ENCODE data around the gene MRFAP1.
"Not testable (repeated sequence)": the region's sequence is repeated elsewhere in the genome, so short reads cannot be mapped to it uniquely, and the experiment has no call there.

Gene MRFAP1

DNA sequence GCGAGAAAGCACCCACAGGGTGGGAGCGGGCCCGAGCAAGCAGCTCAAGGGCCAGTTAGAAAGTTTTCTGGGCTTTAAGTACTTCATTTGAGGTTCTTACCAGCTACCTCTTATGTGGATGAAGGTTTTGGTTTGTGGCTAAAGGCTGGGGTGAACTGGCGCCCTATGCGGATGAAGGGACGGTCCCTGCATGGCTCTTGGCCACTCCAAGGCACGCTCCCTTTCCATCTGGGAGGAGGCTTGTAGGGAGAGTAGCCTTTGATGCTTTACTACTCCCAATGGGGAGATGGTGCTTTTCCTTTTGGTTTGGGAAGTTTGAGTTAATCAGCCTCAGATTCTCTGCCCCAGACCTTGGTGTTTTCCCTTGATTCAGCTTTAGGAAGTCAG, 17.7 kb downstream of the MRFAP1 start:
- TF ChIP-seq GATA1 (IDR thresholded peaks at IDR 0.05; ENCODE audit: low read depth, low read length) (no peak), POLR2A (IDR thresholded peaks at IDR 0.05; ENCODE audit: low read length) (no peak)
- DNase-seq: no peak

DNA sequence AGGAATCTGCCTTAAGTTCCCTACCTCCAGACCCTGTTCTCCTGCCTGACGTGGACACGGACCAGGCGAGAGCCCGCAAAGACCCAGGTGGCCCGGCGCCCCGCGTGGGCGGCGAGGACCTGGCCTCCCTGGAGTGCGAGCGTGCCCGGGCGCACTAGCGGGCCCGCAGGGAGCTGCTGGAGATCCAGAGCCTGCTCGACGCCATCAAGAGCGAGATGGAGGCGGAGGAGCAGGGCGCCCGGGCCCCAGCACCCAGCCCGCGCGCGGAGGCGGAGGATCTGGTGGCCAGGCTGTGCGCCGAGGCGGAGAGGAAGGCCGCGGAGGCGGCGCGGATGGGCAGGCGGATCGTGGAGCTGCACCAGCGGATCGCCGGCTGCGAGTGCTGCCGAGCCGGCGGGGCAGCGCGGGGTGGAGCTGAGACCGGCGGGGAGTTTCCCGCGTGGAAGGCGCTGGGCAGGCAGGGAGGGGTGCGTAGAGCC, 18.2 kb downstream of the MRFAP1 start:
- DNase-seq: peak; percentile 17 to 26
- TF ChIP-seq GATA1 (IDR thresholded peaks at IDR 0.05; ENCODE audit: low read depth, low read length): no peak
- no peak for TF ChIP-seq POLR2A (IDR thresholded peaks at IDR 0.05; ENCODE audit: low read length)

DNA sequence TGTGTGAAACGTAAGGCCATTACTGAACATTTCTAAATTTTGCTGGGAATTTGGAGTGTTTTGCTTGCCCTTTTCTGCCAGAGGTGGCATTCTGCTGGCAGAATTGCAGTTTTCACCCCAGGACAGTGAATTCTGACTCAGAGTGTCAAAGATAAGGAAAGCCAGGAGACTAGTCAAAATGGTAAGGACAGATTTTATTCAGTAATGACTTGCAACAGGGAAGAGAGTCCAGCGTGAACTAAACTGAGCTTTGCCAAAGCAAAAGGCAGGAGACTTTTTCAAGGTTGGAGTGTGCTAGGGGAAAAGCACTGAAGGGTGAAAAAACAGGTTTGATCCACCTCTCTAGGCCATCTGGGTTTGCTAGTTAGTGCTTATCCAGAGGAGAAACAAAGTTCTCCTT, 19.4 kb downstream of the MRFAP1 start:
- DNase-seq: no peak
- no peak for TF ChIP-seq POLR2A (IDR thresholded peaks at IDR 0.05; ENCODE audit: low read length)
- TF ChIP-seq GATA1 (IDR thresholded peaks at IDR 0.05; ENCODE audit: low read depth, low read length): no peak

DNA sequence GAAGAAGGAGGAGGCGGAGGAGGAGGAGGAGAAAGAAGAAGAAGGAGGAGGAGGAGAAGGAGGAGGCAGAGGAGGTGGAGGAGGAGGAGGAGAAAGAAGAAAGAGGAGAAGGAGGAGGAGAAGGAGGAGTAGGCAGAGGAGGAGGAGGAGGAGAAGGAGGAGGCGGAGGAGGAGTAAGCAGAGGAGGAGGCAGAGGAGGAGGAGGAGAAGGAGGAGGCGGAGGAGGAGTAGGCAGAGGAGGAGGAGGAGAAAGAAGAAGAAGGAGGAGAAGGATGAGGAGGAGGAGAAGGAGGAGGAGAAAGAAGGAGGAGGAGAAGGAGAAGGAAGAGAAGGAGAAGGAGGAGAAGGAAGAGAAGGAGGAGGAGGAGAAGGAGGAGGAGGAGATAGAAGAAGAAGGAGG, 19.9 kb downstream of the MRFAP1 start:
- no peak for DNase-seq
- TF ChIP-seq GATA1 (IDR thresholded peaks at IDR 0.05; ENCODE audit: low read depth, low read length) (no peak), POLR2A (IDR thresholded peaks at IDR 0.05; ENCODE audit: low read length) (no peak)

DNA sequence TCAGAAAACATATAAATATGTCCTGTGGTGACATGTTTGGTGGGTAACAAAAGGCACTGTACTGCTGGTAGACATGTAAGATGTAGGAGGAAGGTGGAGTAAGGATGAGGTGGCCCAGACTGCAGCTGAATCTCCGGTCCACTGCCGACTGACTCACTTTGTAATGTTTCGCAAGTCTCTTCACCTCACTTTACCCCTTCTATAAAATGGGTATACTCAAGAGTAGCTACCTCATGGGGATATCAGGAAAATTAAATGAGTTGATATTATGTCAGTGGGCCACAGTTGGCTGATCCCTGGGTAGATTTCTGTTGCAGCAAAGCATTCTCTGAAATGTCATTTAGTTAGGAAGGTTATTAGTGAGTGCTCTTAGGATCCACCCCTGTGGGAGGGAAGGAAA, 22.1 kb downstream of the MRFAP1 start:
- DNase-seq: no peak
- no peak for TF ChIP-seq POLR2A (IDR thresholded peaks at IDR 0.05; ENCODE audit: low read length)
- no peak for TF ChIP-seq GATA1 (IDR thresholded peaks at IDR 0.05; ENCODE audit: low read depth, low read length)

DNA sequence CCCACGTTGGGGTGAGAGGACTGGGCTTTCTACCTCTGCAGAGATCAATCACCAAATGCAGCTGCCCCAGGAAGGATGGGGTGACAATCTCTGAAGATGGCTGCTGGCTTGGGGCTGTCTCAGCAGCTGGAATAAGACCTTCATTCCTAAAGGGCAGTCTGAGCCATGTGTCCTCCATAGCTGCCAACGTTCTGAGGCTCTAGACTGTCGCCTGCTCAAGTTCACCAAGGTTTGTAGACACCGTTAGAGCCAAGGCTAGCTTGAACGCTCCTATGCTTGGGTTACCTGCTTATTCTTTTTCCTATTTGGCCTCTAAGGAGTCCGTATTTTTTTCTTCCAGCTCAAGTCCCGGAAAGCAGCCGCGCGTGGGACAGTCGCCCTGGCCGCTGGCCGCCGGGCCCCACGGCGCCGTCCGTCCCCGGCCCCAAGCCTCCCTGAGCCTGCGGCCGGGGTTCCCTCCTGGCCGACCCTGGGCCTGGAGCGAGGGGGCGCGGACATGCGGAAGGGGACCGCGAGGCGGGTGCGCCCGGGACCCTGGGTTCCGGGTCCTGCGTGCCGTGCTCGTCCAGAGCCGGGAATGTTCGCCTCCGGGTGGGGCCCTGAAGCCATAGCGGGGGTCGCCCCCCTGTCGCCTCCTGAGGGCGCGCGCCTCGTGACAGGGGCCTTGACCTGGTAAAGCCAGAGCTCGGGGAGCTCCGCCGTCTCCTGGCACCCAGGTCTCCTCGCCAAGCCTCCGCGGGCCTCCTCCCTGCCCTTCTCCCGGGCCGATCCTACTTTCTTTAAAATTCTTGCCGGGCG, 23.3 kb downstream of the MRFAP1 start:
- TF ChIP-seq GATA1 (IDR thresholded peaks at IDR 0.05; ENCODE audit: low read depth, low read length) (no peak), POLR2A (IDR thresholded peaks at IDR 0.05; ENCODE audit: low read length) (no peak)
- DNase-seq: no peak

DNA sequence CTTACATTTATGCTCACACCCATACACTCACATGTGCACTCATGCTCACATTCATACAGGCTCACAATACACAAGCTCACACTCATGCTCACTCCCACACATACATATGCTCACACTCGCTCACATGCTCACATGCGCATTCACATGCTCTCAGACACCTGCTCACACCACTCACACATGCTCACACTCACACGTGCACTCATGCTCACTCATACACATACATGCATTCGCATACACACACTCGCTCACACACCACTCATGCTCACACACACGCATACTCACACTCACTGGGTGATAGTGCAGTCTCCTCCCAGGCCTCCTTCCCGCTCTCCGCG, 24.8 kb downstream of the MRFAP1 start:
- TF ChIP-seq POLR2A (IDR thresholded peaks at IDR 0.05; ENCODE audit: low read length) (no peak), GATA1 (IDR thresholded peaks at IDR 0.05; ENCODE audit: low read depth, low read length) (no peak)

DNA sequence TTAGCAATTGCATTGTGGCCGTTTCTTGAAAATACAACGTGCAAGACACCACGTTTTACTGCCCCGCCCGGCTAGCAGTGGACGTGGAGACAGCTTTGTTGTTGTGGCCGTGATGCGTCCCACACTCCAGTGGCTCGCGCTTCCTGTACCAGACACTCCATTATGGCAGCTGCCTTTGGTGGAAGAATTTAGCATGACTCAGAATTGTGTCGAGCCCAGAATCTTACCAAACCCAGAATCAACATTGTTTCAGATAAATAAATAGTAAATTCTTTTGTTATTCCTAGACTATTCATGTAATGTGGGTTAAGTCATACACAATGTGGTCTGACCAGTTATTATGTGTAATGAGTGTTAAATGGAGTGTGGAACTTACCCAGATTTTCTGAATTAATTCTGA, 27.9 kb downstream of the MRFAP1 start:
- no peak for DNase-seq
- no peak for TF ChIP-seq GATA1 (IDR thresholded peaks at IDR 0.05; ENCODE audit: low read depth, low read length)
- TF ChIP-seq POLR2A (IDR thresholded peaks at IDR 0.05; ENCODE audit: low read length): no peak

More for the DNA sequence above, 24.8 kb downstream of the MRFAP1 start:
- no peak for DNase-seq

DNA sequence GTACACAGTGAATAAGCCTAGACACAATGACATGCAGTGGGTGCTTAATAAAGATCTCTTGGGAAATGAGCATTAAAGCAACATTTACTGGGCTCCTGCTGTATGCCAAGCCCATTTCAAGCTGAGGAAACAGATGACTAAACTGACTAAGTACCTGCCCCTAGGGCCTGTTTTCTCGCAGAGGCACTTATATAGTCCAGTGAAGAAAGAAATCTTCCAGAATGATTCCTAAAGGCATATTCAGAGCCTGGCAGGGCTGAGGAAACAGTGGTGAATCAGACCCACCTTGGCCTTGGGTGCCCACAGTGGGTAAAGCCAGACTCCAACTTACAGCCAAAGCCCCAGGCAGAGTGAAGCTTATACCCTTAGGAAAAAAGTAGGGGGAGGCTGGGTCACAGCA, 31.2 kb downstream of the MRFAP1 start:
- TF ChIP-seq GATA1 (IDR thresholded peaks at IDR 0.05; ENCODE audit: low read depth, low read length): no peak
- TF ChIP-seq POLR2A (IDR thresholded peaks at IDR 0.05; ENCODE audit: low read length): no peak
- no peak for DNase-seq

DNA sequence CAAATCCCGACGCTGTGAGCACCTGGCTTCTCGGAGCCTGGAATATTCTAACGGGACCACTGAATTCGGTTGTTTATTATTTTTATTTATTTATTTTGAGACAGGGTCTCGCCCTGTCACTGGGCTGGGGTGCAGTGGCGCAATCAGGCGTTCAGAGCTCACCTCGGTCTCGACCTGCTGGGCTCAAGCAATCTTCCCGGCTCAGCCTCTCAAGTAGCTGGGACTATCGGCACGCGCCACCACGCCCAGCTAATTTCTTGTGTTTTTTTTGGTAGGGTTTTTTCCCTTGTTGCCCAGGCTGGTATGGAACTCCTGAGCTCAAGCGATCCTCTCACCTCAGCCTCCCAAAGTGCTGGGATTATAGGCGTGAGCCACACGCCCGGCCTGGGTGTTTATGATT, 31.6 kb downstream of the MRFAP1 start:
- TF ChIP-seq GATA1 (IDR thresholded peaks at IDR 0.05; ENCODE audit: low read depth, low read length): no peak
- no peak for TF ChIP-seq POLR2A (IDR thresholded peaks at IDR 0.05; ENCODE audit: low read length)
- no peak for DNase-seq

DNA sequence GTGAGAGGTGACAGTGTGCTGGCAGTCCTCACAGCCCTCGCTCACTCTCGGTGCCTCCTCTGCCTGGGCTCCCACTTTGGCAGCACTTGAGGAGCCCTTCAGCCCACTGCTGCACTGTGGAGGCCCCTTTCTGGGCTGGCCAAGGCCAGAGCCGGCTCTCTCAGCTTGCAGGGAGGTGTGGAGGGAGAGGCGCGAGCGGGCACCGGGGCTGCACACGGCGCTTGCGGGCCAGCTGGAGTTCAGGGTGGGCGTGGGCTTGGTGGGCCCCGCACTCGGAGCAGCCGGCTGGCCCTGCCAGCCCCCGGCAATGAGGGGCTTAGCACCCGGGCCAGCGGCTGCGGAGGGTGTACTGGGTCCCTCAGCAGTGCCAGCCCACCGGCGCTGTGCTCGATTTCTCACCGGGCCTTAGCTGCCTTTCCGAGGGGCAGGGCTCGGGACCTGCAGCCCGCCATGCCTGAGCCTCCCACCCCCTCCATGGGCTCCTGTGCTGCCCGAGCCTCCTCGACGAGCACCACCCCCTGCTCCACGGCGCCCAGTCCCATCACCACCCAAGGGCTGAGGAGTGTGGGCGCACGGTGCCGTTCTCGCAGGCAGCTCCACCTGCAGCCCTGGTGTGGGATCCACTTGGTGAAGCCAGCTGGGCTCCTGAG, 32.2 kb downstream of the MRFAP1 start:
- DNase-seq: not testable (repeated sequence)

DNA sequence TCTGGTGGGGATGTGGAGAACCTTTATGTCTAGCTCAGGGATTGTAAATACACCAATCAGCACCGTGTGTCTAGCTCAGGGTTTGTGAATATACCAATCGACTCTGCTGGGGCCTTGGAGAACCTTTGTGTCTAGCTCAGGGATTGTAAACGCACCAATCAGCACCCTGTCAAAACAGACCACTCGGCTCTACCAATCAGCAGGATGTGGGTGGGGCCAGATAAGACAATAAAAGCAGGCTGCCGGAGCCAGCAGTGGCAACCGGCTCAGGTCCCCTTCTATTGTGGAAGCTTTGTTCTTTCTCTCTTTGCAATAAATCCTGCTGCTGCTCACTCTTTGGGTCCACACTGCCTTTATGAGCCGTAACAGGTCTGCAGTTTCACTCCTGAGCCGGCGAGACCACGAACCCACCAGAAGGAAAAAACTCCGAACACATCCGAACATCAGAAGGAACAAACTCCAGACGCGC, 32.7 kb downstream of the MRFAP1 start:
- peak; percentile 72 for DNase-seq

DNA sequence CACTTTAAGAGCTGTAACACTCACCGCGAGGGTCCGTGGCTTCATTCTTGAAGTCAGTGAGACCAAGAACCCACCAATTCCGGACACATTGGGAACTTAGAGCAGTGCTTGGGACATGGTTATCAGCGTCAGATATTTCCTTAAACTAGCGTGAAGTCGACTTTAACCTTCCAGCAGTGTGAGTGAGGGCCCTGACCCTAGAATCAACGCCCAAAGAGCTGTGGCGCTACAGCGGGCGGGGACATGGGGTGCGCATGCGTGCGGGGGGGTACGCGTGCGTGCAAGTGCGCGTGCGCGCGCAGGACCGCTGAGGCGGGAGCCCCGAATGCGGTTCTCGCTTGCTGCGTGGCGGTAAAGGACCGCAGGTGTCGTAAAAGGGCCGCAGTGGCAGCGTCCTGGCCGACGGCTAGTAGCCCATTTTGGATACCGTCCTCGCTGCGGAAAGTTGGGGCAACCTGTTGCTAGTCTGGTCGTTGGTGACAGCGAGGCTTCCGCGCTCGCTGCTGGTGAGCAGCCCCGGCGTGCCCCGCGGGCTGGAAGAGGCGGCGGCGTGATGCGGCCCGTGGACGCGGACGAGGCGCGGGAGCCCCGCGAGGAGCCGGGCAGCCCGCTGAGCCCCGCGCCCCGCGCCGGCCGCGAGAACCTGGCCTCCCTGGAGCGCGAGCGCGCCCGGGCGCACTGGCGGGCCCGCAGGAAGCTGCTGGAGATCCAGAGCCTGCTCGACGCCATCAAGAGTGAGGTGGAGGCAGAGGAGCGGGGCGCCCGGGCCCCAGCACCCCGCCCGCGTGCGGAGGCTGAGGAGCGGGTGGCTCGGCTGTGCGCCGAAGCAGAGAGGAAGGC, 33.4 kb downstream of the MRFAP1 start:
- peak; percentile 98 to 99 for DNase-seq

DNA sequence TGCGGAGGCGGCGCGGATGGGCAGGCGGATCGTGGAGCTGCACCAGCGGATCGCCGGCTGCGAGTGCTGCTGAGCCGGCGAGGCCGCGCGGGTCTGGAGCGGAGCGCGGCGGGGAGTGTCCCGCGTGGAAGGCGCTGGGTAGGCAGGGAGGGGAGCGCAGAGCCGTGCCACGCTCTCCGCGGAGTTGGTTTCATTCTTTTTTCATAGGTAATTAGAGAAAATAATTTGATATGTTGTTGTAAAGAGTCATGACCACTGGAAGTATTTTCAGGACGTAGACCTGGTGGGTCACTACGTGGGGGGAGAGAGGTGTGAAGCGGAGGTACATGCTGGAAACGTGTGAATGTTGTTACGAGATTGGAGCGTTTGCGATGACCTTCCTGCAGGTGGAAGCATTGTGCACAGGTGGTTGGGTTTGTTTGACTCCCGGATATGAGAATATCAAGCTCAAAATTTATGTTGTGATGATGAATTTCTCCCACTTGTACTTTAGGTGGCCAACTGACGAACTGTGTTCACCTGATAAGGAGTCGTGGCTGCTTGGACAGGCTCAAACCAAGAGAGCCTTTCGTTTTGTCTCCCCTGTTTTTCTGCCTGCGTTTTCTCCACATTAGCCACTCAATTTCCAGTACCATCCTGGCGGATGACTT, 34.1 kb downstream of the MRFAP1 start:
- TF ChIP-seq POLR2A (IDR thresholded peaks at IDR 0.05; ENCODE audit: low read length): no peak
- no peak for TF ChIP-seq GATA1 (IDR thresholded peaks at IDR 0.05; ENCODE audit: low read depth, low read length)
- DNase-seq: peak; percentile 81 to 82

More for the DNA sequence above, 33.4 kb downstream of the MRFAP1 start:
- TF ChIP-seq POLR2A (IDR thresholded peaks at IDR 0.05; ENCODE audit: low read length) (peak; percentile 77), GATA1 (IDR thresholded peaks at IDR 0.05; ENCODE audit: low read depth, low read length) (no peak)

Data from erythroblast (primary cell).